Mucosa of descending colon (tissue), 3 donors: ENCODE data around the gene ULK3. TPM values are rescaled to one million over a fixed set of nuclear protein-coding genes. Genes with fewer than 3 reads are reported as not detected.

Experiments
- ATAC-seq: fragments of 200-7000 bp; cut with Tn5 transposase; one replicate; pipeline ENCODE4 v1.9.1; 2020; ENCODE audit warnings: mild to moderate bottlenecking, moderate library complexity
- DNase-seq, 3 donors: peaks; one replicate each; pipeline ENCODE4 v3.0.0-alpha.2; 2020
- H3K36me3 ChIP-seq: fragments of 200-600 bp; one replicate; pipeline ENCODE4 v1.8.0; 2021; ENCODE audit warnings: low read depth, mild to moderate bottlenecking
- H3K4me1 ChIP-seq: fragments of 200-600 bp; one replicate; pipeline ENCODE4 v1.8.0; 2021; ENCODE audit warnings: low read depth, mild to moderate bottlenecking
- H3K4me3 ChIP-seq: fragments of 200-600 bp; one replicate; pipeline ENCODE4 v1.8.0; 2021; ENCODE audit warnings: mild to moderate bottlenecking
- H3K9me3 ChIP-seq: fragments of 200-600 bp; one replicate; pipeline ENCODE4 v1.8.0; 2021; ENCODE audit warnings: mild to moderate bottlenecking
- CTCF ChIP-seq: fragments of 200-600 bp; IDR thresholded peaks from one replicate; pipeline ENCODE4 v1.8.0; 2022; ENCODE audit warnings: antibody characterized with exemption, mild to moderate bottlenecking
- intact Hi-C, 2 donors: fragments of 100-400 bp; cut with DNase I in 1 of 2; cut with micrococcal nuclease in 1 of 2; formaldehyde crosslinking; loops; one replicate each; pipeline versions ENCODE4 v1.11.0 to v1.11.1; 2022; cut with DNase I, micrococcal nuclease
- total RNA-seq, 3 donors: library from RNA; stranded (reverse); fragmentation: NEBNext Ultra II Directional in 2 of 3; extraction: Animal tissue kit (Norgen Biotek cat#: 25700) in 2 of 3; gene quantifications; one replicate each; pipeline versions ENCODE4 v1.2.1 to v1.2.4, GENCODE V29; 2021 to 2023
- donor health status: DM: no; HTN: no; CAD: no; lungs with moderate emphysema.
- donor health status: DM: no; HTN: no; CAD: no.
- donor health status: DM: no; HTN: yes; CAD: no.

ULK3 gene
- total RNA-seq, 3 donors from 2014 or later, result 66.5 to 89.3 (median 73.1) TPM

- H3K4me3 ChIP-seq, result no peak overlapping the region
- ATAC-seq (no peak), DNase-seq (no peak)
- no peak for TF ChIP-seq CTCF
- H3K4me1 ChIP-seq, result peaks cover 29% of the 10 kb centered on the region
- H3K9me3 ChIP-seq, result no peaks in the 10 kb centered on the region
- H3K36me3 ChIP-seq, result no peaks in the 10 kb centered on the region
- intact Hi-C loops, result no loop called here
Measured at GRCh38 chr15:74820056-74820455, 22.9 kb downstream of the ULK3 start.

GRCh38 chr15:74817370-74817737 is 25.6 kb downstream of the ULK3 start:
- H3K4me1 ChIP-seq, result peaks cover 33% of the 10 kb centered on the region
- TF ChIP-seq CTCF, result no peak
- no peaks in the 10 kb centered on the region for H3K9me3 ChIP-seq
- H3K4me3 ChIP-seq, result no peak overlapping the region
- no peaks in the 10 kb centered on the region for H3K36me3 ChIP-seq
- intact Hi-C loops, result no loop called here
- DNase-seq, result peak in 2 of 3 donors; percentile 63 to 76
- ATAC-seq, result peak; percentile 71

GRCh38 chr15:74816624-74817369 is 26.2 kb downstream of the ULK3 start:
- ATAC-seq (peak; percentile 46), DNase-seq (peak in 1 of 3 donors; percentile 50)
- Histone ChIP-seq H3K9me3 (no peaks in the 10 kb centered on the region), H3K4me3 (no peak overlapping the region), H3K4me1 (peaks cover 33% of the 10 kb centered on the region), H3K36me3 (no peaks in the 10 kb centered on the region)
- intact Hi-C loops, result no loop called here
- TF ChIP-seq CTCF, result no peak

- no peak for TF ChIP-seq CTCF
- Histone ChIP-seq H3K9me3 (no peaks in the 10 kb centered on the region), H3K36me3 (no peaks in the 10 kb centered on the region), H3K4me3 (no peak overlapping the region), H3K4me1 (peaks cover 33% of the 10 kb centered on the region)
- intact Hi-C loops, result no loop called here
- DNase-seq (no peak), ATAC-seq (no peak)
Measured at GRCh38 chr15:74815961-74816360, 27.0 kb downstream of the ULK3 start.

GRCh38 chr15:74815121-74815934 is 27.6 kb downstream of the ULK3 start:
- DNase-seq (peak; percentile 80 to 87 (median 83)), ATAC-seq (peak; percentile 46)
- H3K4me1 ChIP-seq, result peaks cover 33% of the 10 kb centered on the region
- H3K4me3 ChIP-seq, result no peak overlapping the region
- no peaks in the 10 kb centered on the region for H3K9me3 ChIP-seq
- TF ChIP-seq CTCF, result no peak
- H3K36me3 ChIP-seq, result no peaks in the 10 kb centered on the region
- intact Hi-C loops, result no loop called here
